GM10248 (cell line): ENCODE data around the gene CHST15.

Experiments
- CTCF ChIA-PET: fragments of 300-600 bp; sonication (Branson Sonifier 250); formaldehyde crosslinking; extraction: SDS; loops from one replicate; lab custom pipeline; 2021; ENCODE audit warnings: antibody characterized with exemption; lab: Yijun Ruan, JAX
- POLR2A ChIA-PET: fragments of 350-650 bp; sonication (Branson Sonifier 250); formaldehyde crosslinking; extraction: SDS; loops from one replicate; lab custom pipeline; 2020; ENCODE audit warnings: antibody characterized with exemption; lab: Yijun Ruan, JAX
- DNase-seq: peaks from one replicate; pipeline ENCODE4 v3.0.0; 2012; ENCODE audit errors: extremely low spot score
- TF ChIP-seq, protein P1 (sequence below): IDR thresholded peaks from 2 replicates; pipeline ENCODE4 v1.5.1; 2012; ENCODE audit warnings: mild to moderate bottlenecking, low read depth; ENCODE audit errors: extremely low read depth, missing control alignments, control extremely low read depth

CHST15 gene

DNA sequence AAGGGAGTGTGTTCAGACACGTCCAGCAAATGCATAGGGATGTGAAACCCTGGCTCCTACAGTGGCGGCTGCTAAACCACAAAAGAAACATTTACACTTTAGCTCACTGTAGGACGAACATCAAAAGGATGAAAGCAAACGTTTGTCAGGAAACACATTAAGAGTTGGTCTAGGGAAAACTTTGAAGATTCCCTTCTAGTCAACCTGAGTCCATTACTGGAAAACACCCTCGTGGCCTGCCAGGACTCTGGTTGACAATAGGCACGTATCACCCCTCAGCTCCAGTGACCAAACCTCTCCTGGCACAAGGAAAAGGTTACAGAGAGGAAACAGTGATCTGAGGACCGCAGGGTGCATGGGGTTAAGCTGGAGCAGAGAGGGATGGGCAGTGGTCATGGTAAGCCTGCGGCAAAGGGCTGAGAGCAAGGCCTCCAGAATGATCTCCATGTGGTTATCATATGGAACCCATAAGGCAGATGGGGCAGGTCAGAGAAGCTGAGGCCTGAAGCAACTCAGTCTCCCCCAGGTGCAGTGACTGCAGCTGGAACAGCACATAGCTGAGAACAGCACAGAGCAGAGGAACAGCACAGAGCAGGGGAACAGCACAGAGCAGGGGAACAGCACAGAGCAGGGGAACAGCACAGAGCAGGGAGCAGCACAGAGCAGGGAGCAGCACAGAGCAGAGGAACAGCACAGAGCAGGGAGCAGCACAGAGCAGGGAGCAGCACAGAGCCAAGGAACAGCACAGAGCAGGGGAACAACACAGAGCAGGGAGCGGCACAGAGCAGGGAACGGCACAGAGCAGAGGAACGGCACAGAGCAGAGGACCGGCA is 49.9 kb downstream of the CHST15 start:
- CTCF ChIA-PET, result interaction anchor here (0.7 to 1.6 kb wide), 3 partner anchors 13 to 345 kb away, joined by 3 to 6 read pairs (median 3); no protein-coding TSS in a partner anchor
- POLR2A ChIA-PET, result no interaction called here
- DNase-seq, result peak; percentile 61
- TF ChIP-seq, protein P1, sequence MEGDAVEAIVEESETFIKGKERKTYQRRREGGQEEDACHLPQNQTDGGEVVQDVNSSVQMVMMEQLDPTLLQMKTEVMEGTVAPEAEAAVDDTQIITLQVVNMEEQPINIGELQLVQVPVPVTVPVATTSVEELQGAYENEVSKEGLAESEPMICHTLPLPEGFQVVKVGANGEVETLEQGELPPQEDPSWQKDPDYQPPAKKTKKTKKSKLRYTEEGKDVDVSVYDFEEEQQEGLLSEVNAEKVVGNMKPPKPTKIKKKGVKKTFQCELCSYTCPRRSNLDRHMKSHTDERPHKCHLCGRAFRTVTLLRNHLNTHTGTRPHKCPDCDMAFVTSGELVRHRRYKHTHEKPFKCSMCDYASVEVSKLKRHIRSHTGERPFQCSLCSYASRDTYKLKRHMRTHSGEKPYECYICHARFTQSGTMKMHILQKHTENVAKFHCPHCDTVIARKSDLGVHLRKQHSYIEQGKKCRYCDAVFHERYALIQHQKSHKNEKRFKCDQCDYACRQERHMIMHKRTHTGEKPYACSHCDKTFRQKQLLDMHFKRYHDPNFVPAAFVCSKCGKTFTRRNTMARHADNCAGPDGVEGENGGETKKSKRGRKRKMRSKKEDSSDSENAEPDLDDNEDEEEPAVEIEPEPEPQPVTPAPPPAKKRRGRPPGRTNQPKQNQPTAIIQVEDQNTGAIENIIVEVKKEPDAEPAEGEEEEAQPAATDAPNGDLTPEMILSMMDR, result no peak

DNA sequence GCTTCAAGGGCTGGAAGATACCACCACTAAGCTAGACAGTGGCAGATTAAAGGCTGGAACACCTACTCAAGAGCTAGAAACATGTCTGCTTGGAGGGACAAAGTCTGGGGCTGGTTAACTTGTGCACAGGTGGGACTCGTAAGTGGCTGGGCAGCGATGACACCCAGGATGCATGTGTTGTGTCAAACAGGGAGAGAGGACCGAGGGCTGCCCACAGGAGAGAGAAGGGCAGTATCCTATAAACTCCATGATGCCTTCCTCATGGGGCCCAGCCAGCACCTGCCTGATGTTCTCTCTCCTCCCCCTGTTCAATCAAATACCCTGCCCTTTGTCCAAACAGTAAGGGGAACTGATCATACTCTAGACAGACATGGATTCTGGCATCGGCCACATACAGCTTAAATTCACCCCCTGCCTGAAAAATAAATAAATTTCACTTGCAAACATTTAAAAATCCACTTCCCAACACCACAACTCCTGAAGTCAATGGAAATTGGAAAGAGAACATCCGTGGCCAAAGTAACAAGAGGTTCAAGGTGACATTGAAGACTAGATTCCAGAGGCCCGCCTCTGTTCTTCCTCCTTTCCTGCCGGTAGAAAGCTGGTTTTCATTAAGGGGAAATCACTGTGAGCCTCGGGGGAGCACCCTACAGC is 50.6 kb downstream of the CHST15 start:
- no peak for DNase-seq
- TF ChIP-seq, protein P1, result no peak
- CTCF ChIA-PET, result interaction anchor here (0.7 to 1.6 kb wide), 3 partner anchors 12 to 346 kb away, joined by 3 to 6 read pairs (median 3); no protein-coding TSS in a partner anchor
- POLR2A ChIA-PET, result no interaction called here

DNA sequence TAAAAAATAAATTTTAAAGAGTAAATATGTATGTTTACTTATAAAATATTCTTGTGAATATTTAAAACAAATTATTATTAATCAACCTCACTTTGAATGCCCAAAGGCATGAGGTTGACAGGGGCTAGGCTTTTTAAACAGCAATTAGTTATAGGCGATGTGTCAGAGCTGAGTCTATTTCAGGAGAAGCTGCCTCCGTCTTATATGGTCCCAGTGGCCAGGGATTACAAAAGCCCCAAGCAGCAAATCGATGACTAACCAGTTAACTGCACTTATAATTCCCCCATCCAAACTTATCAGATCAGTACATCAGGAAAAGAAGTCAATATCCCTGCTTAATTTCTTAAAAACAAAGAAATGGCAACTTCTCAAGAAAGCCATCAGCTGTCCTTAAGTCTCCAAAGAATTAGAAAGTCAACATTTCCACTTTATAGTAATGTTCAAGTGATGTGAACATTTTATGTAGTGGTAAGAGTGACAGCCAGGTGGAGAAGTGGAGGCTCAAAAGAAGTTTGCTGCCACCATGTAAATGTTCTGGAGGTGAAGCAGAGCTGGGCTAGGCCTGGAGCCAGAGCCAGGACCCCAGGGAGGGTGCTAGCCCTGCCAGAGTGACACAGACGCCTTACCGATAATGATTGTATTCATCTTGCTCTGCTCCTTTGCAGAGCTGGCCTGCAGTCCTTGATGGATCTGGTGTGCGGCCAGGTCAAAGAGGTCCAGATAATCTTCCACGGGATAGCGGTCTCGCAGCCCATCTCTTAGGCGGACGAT is 51.5 kb downstream of the CHST15 start:
- TF ChIP-seq, protein P1, result no peak
- no peak for DNase-seq
- ChIA-PET POLR2A (no interaction called here), CTCF (interaction anchor here (1.4 to 1.6 kb wide), 2 partner anchors 11 to 47 kb away, joined by 3 to 6 read pairs; no protein-coding TSS in a partner anchor)

DNA sequence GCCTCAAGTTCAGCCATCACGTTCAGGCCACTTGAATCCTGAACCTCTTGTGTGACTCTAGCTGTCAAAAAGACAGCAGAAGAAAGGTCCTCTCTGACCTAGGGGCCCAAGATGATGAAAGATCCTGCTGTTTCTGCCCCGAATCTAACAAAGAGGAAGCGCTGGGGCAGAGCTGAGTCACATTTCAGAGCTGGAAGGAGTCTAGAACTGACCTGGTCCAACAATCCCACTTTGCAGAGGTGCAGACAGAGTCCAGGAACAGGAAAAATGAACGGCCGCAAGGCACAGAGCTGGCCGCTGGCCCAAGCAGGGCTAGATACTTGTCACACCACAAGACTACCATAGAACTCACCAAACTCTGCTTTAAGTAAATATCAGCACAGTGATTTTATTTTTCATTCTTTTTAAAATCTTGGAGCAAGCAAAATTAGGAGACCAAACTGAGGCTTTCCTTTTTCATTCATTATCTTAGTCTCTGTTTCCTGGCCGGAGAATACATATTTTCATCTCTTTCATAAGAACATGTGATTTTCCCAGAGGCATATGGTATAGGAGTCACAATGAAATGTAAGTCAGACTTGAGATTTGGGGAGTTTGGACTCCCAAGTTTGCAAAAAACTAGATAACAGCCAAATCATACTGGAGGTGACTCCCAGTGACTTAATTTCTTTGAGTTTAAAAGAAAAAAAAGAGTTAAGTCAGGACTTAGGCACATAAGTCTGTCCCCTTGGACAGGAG is 52.8 kb downstream of the CHST15 start:
- TF ChIP-seq, protein P1, result no peak
- CTCF ChIA-PET, result interaction anchor here (1.6 kb wide), 1 partner anchor 349 kb away, joined by 6 read pairs; no protein-coding TSS in a partner anchor
- POLR2A ChIA-PET, result no interaction called here
- DNase-seq, result no peak

DNA sequence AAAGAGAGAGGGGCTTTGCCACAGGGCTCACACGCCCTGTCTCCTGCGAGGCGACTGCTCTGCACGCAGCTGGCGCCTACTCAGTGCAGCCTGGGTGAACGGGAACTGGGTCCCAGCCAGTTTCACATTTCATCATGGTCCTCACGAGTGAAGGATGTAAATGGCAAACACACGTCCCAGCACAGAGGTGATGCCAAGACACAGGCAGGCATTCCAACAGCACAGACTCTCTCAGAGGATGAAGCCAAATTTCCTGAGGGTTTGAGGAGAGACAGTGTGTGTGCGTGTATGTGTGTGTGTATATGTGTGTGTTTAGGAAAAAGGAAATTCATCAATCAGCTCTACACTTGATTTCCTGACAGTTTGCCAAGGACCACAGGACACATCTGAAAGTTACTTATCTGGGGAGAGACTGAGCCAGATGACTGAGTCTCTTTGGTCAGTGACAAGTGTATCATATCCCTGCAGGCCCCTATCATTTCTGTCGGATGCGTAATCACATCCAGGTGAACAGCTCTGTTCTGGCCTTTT is 53.9 kb downstream of the CHST15 start:
- POLR2A ChIA-PET, result no interaction called here
- no peak for DNase-seq
- TF ChIP-seq, protein P1, result no peak
- CTCF ChIA-PET, result interaction anchor here (0.7 to 1.6 kb wide), 3 partner anchors 9 to 350 kb away, joined by 3 to 6 read pairs (median 3); no protein-coding TSS in a partner anchor
